GM23338 (cell line): ENCODE measurements around the gene PTPN7. TPM values are rescaled to one million over a fixed set of nuclear protein-coding genes. Genes with fewer than 3 reads are reported as not detected.
A peak's percentile ranks its signal among the peaks of the same experiment; 100 is the strongest.

Experiments used
- ATAC-seq: fragments of 200-7000 bp; cut with Tn5 transposase; 3 replicates; pipeline ENCODE4 v1.9.1; 2020
- DNase-seq: peaks from one replicate; pipeline ENCODE4 v3.0.0-alpha.2; 2015; ENCODE audit warnings: low spot score
- H2AFZ ChIP-seq: fragments of 200-600 bp; sonication (generic); 2 replicates; pipeline ENCODE4 v1.8.0; 2016; ENCODE audit warnings: antibody characterized with exemption, mild to moderate bottlenecking, moderate library complexity
- H3F3A ChIP-seq: fragments of 200-600 bp; sonication (generic); replicated peaks from 2 replicates; pipeline ENCODE4 v1.8.0; 2017; ENCODE audit warnings: antibody characterized with exemption, mixed run types, low read depth
- H3K27ac ChIP-seq: fragments of 200-600 bp; sonication (generic); 2 replicates; pipeline ENCODE4 v1.6.1; 2016; ENCODE audit warnings: low read depth
- H3K27me3 ChIP-seq: fragments of 200-600 bp; sonication (generic); 2 replicates; pipeline ENCODE4 v1.8.0; 2016; ENCODE audit warnings: mild to moderate bottlenecking, mixed run types, moderate library complexity; ENCODE audit not compliant: insufficient read depth
- H3K36me3 ChIP-seq: fragments of 200-600 bp; sonication (generic); 2 replicates; pipeline ENCODE4 v1.8.0; 2016; ENCODE audit warnings: mild to moderate bottlenecking; ENCODE audit not compliant: insufficient read depth
- H3K4me1 ChIP-seq: fragments of 200-600 bp; sonication (generic); 2 replicates; pipeline ENCODE4 v1.8.0; 2016; ENCODE audit warnings: mild to moderate bottlenecking, moderate library complexity; ENCODE audit not compliant: insufficient read depth
- H3K4me2 ChIP-seq: fragments of 200-600 bp; sonication (generic); 2 replicates; pipeline ENCODE4 v1.7.1; 2017; ENCODE audit warnings: mixed run types
- H3K4me3 ChIP-seq: fragments of 200-600 bp; sonication (generic); 2 replicates; pipeline ENCODE4 v1.6.1; 2016; ENCODE audit warnings: mixed run types
- H3K79me2 ChIP-seq: fragments of 200-600 bp; sonication (generic); replicated peaks from 2 replicates; pipeline ENCODE4 v1.8.0; 2017; ENCODE audit warnings: mild to moderate bottlenecking; ENCODE audit not compliant: insufficient read depth
- H3K9me2 ChIP-seq: fragments of 200-600 bp; sonication (generic); 2 replicates; pipeline ENCODE4 v1.8.0; 2017; ENCODE audit not compliant: insufficient read depth
- H4K20me1 ChIP-seq: fragments of 200-600 bp; sonication (generic); replicated peaks from 2 replicates; pipeline ENCODE4 v1.8.0; 2017; ENCODE audit warnings: mild to moderate bottlenecking; ENCODE audit not compliant: insufficient read depth
- H3K27ac Mint-ChIP-seq: 2 replicates; pipeline ENCODE4 v1.8.0; 2020; ENCODE audit warnings: inconsistent platforms, mild to moderate bottlenecking, moderate library complexity, mixed read lengths
- H3K27me3 Mint-ChIP-seq: 3 replicates; pipeline ENCODE4 v1.8.0; 2022; ENCODE audit warnings: low read depth, mild to moderate bottlenecking, moderate library complexity, mixed read lengths, inconsistent platforms; ENCODE audit not compliant: insufficient read depth, poor library complexity
- H3K36me3 Mint-ChIP-seq: 3 replicates; pipeline ENCODE4 v1.8.0; 2021; ENCODE audit warnings: low read depth, mild to moderate bottlenecking, inconsistent platforms, moderate library complexity, mixed read lengths
- H3K4me1 Mint-ChIP-seq: 3 replicates; pipeline ENCODE4 v1.8.0; 2020; ENCODE audit warnings: mild to moderate bottlenecking, inconsistent platforms, mixed read lengths
- H3K4me3 Mint-ChIP-seq: 3 replicates; pipeline ENCODE4 v1.8.0; 2021; ENCODE audit warnings: moderate library complexity, mild to moderate bottlenecking, inconsistent platforms, mixed read lengths
- H3K9me3 Mint-ChIP-seq: 3 replicates; pipeline ENCODE4 v1.8.0; 2020; ENCODE audit warnings: moderate library complexity, mild to moderate bottlenecking, inconsistent platforms, mixed read lengths
- CREB1 ChIP-seq: fragments of 250-450 bp; sonication (Bioruptor Pico); IDR thresholded peaks from 2 replicates; pipeline ENCODE4 v1.5.0; 2020; ENCODE audit warnings: low read depth, mild to moderate bottlenecking, moderate library complexity
- CTCF ChIP-seq, 2 experiments: fragments of 200-600 bp in 1 of 2; sonication (generic) in 1 of 2; conservative IDR thresholded peaks; 2 replicates each; pipeline versions ENCODE4 v1.5.1 to v1.6.1; 2016 to 2017; ENCODE audit warnings: antibody characterized with exemption in 2 of 2, low read depth in 2 of 2, mild to moderate bottlenecking in 2 of 2, moderate library complexity in 1 of 2
- EZH2 ChIP-seq: fragments of 200-600 bp; sonication (generic); IDR thresholded peaks from one replicate; pipeline ENCODE4 v1.8.0; 2017; ENCODE audit warnings: antibody characterized with exemption, mild to moderate bottlenecking, low read depth; ENCODE audit not compliant: unreplicated experiment
- EZH2phosphoT487 ChIP-seq: fragments of 200-600 bp; sonication (generic); IDR thresholded peaks from one replicate; pipeline ENCODE4 v1.8.1; 2018; ENCODE audit warnings: antibody characterized with exemption; ENCODE audit not compliant: unreplicated experiment
- NANOG ChIP-seq: IDR thresholded peaks from 2 replicates; pipeline ENCODE4 v1.6.1; 2016; ENCODE audit warnings: antibody characterized with exemption, borderline replicate concordance
- POLR2AphosphoS5 ChIP-seq: IDR thresholded peaks from 2 replicates; pipeline ENCODE4 v1.6.1; 2016; ENCODE audit warnings: antibody characterized with exemption, low read depth
- STAT1 ChIP-seq: IDR thresholded peaks from one replicate; pipeline ENCODE4 v1.6.1; 2016; ENCODE audit warnings: antibody characterized with exemption; ENCODE audit not compliant: unreplicated experiment
- ZNF114 ChIP-seq: fragments of 250-450 bp; sonication (Bioruptor Pico); IDR thresholded peaks from 2 replicates; pipeline ENCODE4 v1.5.0; 2020; ENCODE audit warnings: mild to moderate bottlenecking, moderate library complexity
- polyA plus RNA-seq: library from polyadenylated mRNA; unstranded; fragments of >200 nt; fragmentation: Nextera tagmentation; extraction: Ambion mirVana; gene quantifications from 2 replicates; pipeline ENCODE4 v1.2.1, GENCODE V29; 2016
- total RNA-seq: library from RNA; depleted of rRNA; stranded (reverse); fragments of >200 nt; shearing (Covaris generic); gene quantifications from 2 replicates; pipeline ENCODE4 v1.2.3, GENCODE V29; 2014
- TF ChIP-seq, protein P1 (sequence below): IDR thresholded peaks from 2 replicates; pipeline ENCODE4 v1.6.1; 2016; ENCODE audit warnings: antibody characterized with exemption
- TF ChIP-seq, protein P2 (sequence below): IDR thresholded peaks from one replicate; pipeline ENCODE4 v1.6.1; 2018; ENCODE audit warnings: antibody characterized with exemption; ENCODE audit not compliant: unreplicated experiment

Gene PTPN7
- total and polyA plus RNA-seq, 2 experiments from 2014 or later: not detected

GRCh38 chr1:202176949-202177927 lies 16.8 kb upstream of the PTPN7 start:
- Histone ChIP-seq H3K27ac (no peak overlapping the region), H2AFZ (no peak overlapping the region), H3K9me2 (no peaks in the 10 kb centered on the region), H3K79me2 (no peaks in the 10 kb centered on the region), H4K20me1 (no peaks in the 10 kb centered on the region), H3F3A (no peaks in the 10 kb centered on the region), H3K4me2 (no peak overlapping the region), H3K4me1 (no peaks in the 10 kb centered on the region), H3K36me3 (no peaks in the 10 kb centered on the region), H3K27me3 (no peaks in the 10 kb centered on the region), H3K4me3 (no peak overlapping the region)
- DNase-seq (peak; percentile 49), ATAC-seq (peak; percentile 87)
- Mint-ChIP-seq H3K36me3 (no peaks in the 10 kb centered on the region), H3K27ac (no peak overlapping the region), H3K27me3 (peaks cover 20% of the 10 kb centered on the region), H3K4me3 (no peak overlapping the region), H3K4me1 (no peaks in the 10 kb centered on the region; the same call in 2 of the 3 replicates), H3K9me3 (no peaks in the 10 kb centered on the region)
- no peak for TF ChIP-seq EZH2
- TF ChIP-seq CTCF (conservative IDR thresholded peaks at IDR 0.05; ENCODE audit: low read depth in 2 of 2): peak; percentile 18 to 52; a peak in 3 of 4 replicates

DNA sequence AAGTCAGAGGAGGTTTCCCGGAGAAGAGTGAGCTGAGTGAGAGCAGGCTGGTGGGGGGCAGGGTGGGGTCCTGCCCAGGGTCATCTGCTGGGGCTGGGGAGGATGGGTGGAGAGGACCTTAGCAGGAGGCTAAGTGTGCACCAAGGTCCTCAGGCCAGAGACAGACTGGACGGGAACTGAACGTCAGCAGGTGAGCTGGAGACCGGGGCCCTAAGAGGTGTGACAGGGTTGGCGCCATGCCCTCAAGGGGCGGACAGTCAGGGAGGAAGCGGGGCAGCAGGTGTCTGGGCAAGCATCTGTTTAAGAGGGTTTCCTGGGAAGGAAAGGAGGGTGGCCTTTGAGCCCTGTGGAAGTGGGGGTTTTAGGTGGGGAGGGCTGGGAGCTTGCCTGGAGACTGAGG lies 13.6 kb upstream of the PTPN7 start:
- Mint-ChIP-seq H3K27me3 (peaks cover 20% of the 10 kb centered on the region), H3K4me1 (no peaks in the 10 kb centered on the region; the same call in 2 of the 3 replicates), H3K27ac (no peak overlapping the region), H3K9me3 (no peaks in the 10 kb centered on the region), H3K4me3 (no peak overlapping the region), H3K36me3 (no peaks in the 10 kb centered on the region)
- Histone ChIP-seq H3K27me3 (no peaks in the 10 kb centered on the region), H2AFZ (no peak overlapping the region), H3K36me3 (no peaks in the 10 kb centered on the region), H3K4me2 (no peak overlapping the region), H3K79me2 (no peaks in the 10 kb centered on the region), H3K4me1 (no peaks in the 10 kb centered on the region), H3K4me3 (no peak overlapping the region), H3K9me2 (no peaks in the 10 kb centered on the region), H3K27ac (no peak overlapping the region), H4K20me1 (no peaks in the 10 kb centered on the region), H3F3A (no peaks in the 10 kb centered on the region)
- DNase-seq: no peak
- ATAC-seq: no peak
- TF ChIP-seq CREB1 (CRISPR knock-in tag) (no peak), POLR2AphosphoS5 (no peak), NANOG (no peak), ZNF114 (no peak), EZH2phosphoT487 (no peak), STAT1 (no peak)
- TF ChIP-seq, protein P1, sequence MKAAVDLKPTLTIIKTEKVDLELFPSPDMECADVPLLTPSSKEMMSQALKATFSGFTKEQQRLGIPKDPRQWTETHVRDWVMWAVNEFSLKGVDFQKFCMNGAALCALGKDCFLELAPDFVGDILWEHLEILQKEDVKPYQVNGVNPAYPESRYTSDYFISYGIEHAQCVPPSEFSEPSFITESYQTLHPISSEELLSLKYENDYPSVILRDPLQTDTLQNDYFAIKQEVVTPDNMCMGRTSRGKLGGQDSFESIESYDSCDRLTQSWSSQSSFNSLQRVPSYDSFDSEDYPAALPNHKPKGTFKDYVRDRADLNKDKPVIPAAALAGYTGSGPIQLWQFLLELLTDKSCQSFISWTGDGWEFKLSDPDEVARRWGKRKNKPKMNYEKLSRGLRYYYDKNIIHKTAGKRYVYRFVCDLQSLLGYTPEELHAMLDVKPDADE: no peak
- TF ChIP-seq, protein P2, sequence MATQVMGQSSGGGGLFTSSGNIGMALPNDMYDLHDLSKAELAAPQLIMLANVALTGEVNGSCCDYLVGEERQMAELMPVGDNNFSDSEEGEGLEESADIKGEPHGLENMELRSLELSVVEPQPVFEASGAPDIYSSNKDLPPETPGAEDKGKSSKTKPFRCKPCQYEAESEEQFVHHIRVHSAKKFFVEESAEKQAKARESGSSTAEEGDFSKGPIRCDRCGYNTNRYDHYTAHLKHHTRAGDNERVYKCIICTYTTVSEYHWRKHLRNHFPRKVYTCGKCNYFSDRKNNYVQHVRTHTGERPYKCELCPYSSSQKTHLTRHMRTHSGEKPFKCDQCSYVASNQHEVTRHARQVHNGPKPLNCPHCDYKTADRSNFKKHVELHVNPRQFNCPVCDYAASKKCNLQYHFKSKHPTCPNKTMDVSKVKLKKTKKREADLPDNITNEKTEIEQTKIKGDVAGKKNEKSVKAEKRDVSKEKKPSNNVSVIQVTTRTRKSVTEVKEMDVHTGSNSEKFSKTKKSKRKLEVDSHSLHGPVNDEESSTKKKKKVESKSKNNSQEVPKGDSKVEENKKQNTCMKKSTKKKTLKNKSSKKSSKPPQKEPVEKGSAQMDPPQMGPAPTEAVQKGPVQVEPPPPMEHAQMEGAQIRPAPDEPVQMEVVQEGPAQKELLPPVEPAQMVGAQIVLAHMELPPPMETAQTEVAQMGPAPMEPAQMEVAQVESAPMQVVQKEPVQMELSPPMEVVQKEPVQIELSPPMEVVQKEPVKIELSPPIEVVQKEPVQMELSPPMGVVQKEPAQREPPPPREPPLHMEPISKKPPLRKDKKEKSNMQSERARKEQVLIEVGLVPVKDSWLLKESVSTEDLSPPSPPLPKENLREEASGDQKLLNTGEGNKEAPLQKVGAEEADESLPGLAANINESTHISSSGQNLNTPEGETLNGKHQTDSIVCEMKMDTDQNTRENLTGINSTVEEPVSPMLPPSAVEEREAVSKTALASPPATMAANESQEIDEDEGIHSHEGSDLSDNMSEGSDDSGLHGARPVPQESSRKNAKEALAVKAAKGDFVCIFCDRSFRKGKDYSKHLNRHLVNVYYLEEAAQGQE: no peak
